ENCODE measurements around the gene COIL. TPM values are rescaled to one million over a fixed set of nuclear protein-coding genes. Genes with fewer than 3 reads are reported as not detected.

Gene COIL
- total and polyA plus RNA-seq, 3 experiments from 2014 or later: 13.4 to 23.5 (median 22.3) TPM

DNA sequence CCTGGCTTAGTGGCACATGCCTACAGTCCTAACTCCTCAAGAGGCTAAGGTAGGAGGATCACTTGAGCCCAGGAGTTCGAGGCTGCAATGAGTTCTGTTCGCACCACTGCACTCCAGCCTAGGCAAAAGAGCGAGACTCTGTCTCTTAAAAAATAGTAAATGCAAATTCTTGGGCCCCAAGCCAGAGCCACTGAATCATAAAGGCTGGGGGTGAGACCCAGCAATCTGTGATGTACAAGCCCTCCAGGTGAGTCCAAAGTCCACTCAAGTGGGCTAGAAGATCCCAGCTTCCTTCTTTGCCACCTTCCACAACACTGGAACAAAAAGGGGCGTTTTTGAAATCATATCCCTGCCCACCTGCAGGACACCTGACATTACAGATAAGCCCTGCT lies 63.9 kb downstream of the COIL start:
- Histone ChIP-seq H3K9me3 (ENCODE audit: low read length) (no peaks in the 10 kb centered on the region), H3K36me3 (ENCODE audit: insufficient read depth, low read length) (peaks cover 62% of the 10 kb centered on the region), H3K4me1 (ENCODE audit: insufficient read depth, low read length) (no peaks in the 10 kb centered on the region), H3K27me3 (ENCODE audit: insufficient read depth, low read length, poor library complexity, severe bottlenecking) (no peaks in the 10 kb centered on the region), H3K27ac (ENCODE audit: low read depth, low read length) (no peak overlapping the region), H3K4me3 (ENCODE audit: low read length) (no peak overlapping the region)
- Mint-ChIP-seq H3K27me3 (no peaks in the 10 kb centered on the region), H3K9me3 (no peaks in the 10 kb centered on the region), H3K4me1 (peaks cover 0 to 12% (median 4%) of the 10 kb centered on the region in 3 donors), H3K36me3 (peaks cover 20 to 97% (median 35%) of the 10 kb centered on the region in 3 donors), H3K4me3 (no peak overlapping the region), H3K27ac (peak overlapping the region in 3 of 8 donors; percentile 58 to 72 (median 58))
- CTCF ChIA-PET: no interaction called here
- no peak for DNase-seq
- POLR2A ChIA-PET: no interaction called here

DNA sequence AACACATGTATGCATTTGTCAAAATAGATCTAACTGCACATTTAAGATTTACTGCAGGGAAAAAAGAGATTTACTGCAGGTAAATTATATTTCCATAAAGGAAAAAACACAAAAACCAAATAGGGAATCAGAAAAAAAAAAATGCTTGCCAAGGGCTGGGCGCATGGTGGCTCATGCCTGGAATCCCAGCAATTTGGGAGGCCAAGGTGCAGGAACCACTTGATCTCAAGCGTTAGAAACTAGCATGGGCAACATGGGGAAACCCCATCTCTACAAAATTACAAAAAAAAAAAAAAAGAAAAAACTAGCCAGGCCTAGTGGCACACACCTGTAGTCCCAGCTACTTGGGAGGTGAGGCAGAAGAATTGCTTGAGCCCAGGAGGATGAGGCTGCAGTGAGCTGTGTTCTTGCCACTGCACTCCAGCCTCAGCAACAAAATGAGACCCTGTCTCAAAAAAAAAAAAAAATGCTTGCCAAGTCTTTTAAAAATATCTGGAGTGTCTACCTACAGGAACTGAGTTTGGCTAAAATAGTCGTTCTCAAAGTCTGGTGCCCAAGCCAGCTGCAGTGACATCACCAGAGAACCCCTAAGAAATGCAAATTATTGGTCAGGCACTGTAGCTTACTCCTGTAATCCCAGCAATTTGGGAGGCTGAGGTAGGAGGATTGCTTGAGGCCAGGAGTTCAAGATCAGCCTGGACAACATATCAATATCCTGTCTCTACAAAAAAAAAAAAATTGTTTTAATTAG lies 64.5 kb downstream of the COIL start:
- peaks cover 20 to 96% (median 35%) of the 10 kb centered on the region in 3 donors for H3K36me3 Mint-ChIP-seq
- no peaks in the 10 kb centered on the region for H3K9me3 ChIP-seq (ENCODE audit: low read length)
- peaks cover 0 to 12% (median 4%) of the 10 kb centered on the region in 3 donors for H3K4me1 Mint-ChIP-seq
- CTCF ChIA-PET: no interaction called here
- POLR2A ChIA-PET: no interaction called here
- no peak for DNase-seq
- no peak overlapping the region for H3K4me3 Mint-ChIP-seq
- H3K4me1 ChIP-seq (ENCODE audit: insufficient read depth, low read length): no peaks in the 10 kb centered on the region
- no peak overlapping the region for H3K27ac Mint-ChIP-seq
- no peak overlapping the region for H3K27ac ChIP-seq (ENCODE audit: low read depth, low read length)
- H3K4me3 ChIP-seq (ENCODE audit: low read length): no peak overlapping the region
- no peaks in the 10 kb centered on the region for H3K27me3 Mint-ChIP-seq
- no peaks in the 10 kb centered on the region for H3K27me3 ChIP-seq (ENCODE audit: insufficient read depth, low read length, poor library complexity, severe bottlenecking)
- H3K9me3 Mint-ChIP-seq: no peaks in the 10 kb centered on the region
- H3K36me3 ChIP-seq (ENCODE audit: insufficient read depth, low read length): peaks cover 56% of the 10 kb centered on the region

- Histone ChIP-seq H3K36me3 (ENCODE audit: insufficient read depth, low read length) (peaks cover 49% of the 10 kb centered on the region), H3K9me3 (ENCODE audit: low read length) (no peaks in the 10 kb centered on the region), H3K27me3 (ENCODE audit: insufficient read depth, low read length, poor library complexity, severe bottlenecking) (no peaks in the 10 kb centered on the region), H3K4me3 (ENCODE audit: low read length) (no peak overlapping the region), H3K4me1 (ENCODE audit: insufficient read depth, low read length) (no peaks in the 10 kb centered on the region), H3K27ac (ENCODE audit: low read depth, low read length) (no peak overlapping the region)
- Mint-ChIP-seq H3K36me3 (peaks cover 15 to 96% (median 33%) of the 10 kb centered on the region in 3 donors), H3K27me3 (no peaks in the 10 kb centered on the region), H3K9me3 (no peaks in the 10 kb centered on the region), H3K27ac (no peak overlapping the region), H3K4me3 (no peak overlapping the region), H3K4me1 (peaks cover 0 to 5% (median 2%) of the 10 kb centered on the region in 3 donors)
- CTCF ChIA-PET: interaction anchor here (1.3 to 1.4 kb wide), 2 partner anchors 43 to 44 kb away, joined by 3 to 7 read pairs; no protein-coding TSS in a partner anchor
- DNase-seq: no peak
- POLR2A ChIA-PET: no interaction called here
Measured at GRCh38 chr17:56894859-56895455, 65.9 kb downstream of the COIL start.

- H3K4me1 Mint-ChIP-seq: peaks cover 0 to 5% (median 2%) of the 10 kb centered on the region in 3 donors
- ChIA-PET POLR2A (no interaction called here), CTCF (interaction anchor here (0.8 to 2.2 kb wide), 5 partner anchors 15 to 74 kb away, joined by 3 to 10 read pairs (median 3); no protein-coding TSS in a partner anchor)
- H3K27me3 Mint-ChIP-seq: no peaks in the 10 kb centered on the region
- H3K27ac Mint-ChIP-seq: no peak overlapping the region
- H3K27ac ChIP-seq (ENCODE audit: low read depth, low read length): no peak overlapping the region
- H3K36me3 ChIP-seq (ENCODE audit: insufficient read depth, low read length): peaks cover 37% of the 10 kb centered on the region
- peaks cover 27 to 95% (median 31%) of the 10 kb centered on the region in 3 donors for H3K36me3 Mint-ChIP-seq
- no peak for DNase-seq
- no peaks in the 10 kb centered on the region for H3K4me1 ChIP-seq (ENCODE audit: insufficient read depth, low read length)
- H3K27me3 ChIP-seq (ENCODE audit: insufficient read depth, low read length, poor library complexity, severe bottlenecking): no peaks in the 10 kb centered on the region
- H3K9me3 ChIP-seq (ENCODE audit: low read length): no peaks in the 10 kb centered on the region
- H3K4me3 ChIP-seq (ENCODE audit: low read length): no peak overlapping the region
- peaks cover 0 to under 1% (median 0%) of the 10 kb centered on the region in 5 donors for H3K9me3 Mint-ChIP-seq
- no peak overlapping the region for H3K4me3 Mint-ChIP-seq
Measured at GRCh38 chr17:56893503-56893902, 67.3 kb downstream of the COIL start.

- H3K36me3 Mint-ChIP-seq: peaks cover 33 to 92% (median 39%) of the 10 kb centered on the region in 3 donors
- no peak overlapping the region for H3K4me3 Mint-ChIP-seq
- DNase-seq: no peak
- Histone ChIP-seq H3K27me3 (ENCODE audit: insufficient read depth, low read length, poor library complexity, severe bottlenecking) (no peaks in the 10 kb centered on the region), H3K4me1 (ENCODE audit: insufficient read depth, low read length) (no peaks in the 10 kb centered on the region), H3K36me3 (ENCODE audit: insufficient read depth, low read length) (peaks cover 28% of the 10 kb centered on the region), H3K9me3 (ENCODE audit: low read length) (peaks cover 3% of the 10 kb centered on the region), H3K4me3 (ENCODE audit: low read length) (no peak overlapping the region), H3K27ac (ENCODE audit: low read depth, low read length) (no peak overlapping the region)
- POLR2A ChIA-PET: no interaction called here
- H3K9me3 Mint-ChIP-seq: peaks cover 0 to 5% (median 3%) of the 10 kb centered on the region in 5 donors
- no peaks in the 10 kb centered on the region for H3K27me3 Mint-ChIP-seq
- CTCF ChIA-PET: interaction anchor here (0.9 to 2.2 kb wide), 6 partner anchors 9 to 113 kb away, joined by 3 to 10 read pairs (median 4); no protein-coding TSS in a partner anchor
- peak overlapping the region in 2 of 8 donors; percentile 30 to 32 for H3K27ac Mint-ChIP-seq
- peaks cover 0 to 5% (median 0%) of the 10 kb centered on the region in 3 donors for H3K4me1 Mint-ChIP-seq
Measured at GRCh38 chr17:56892333-56892732, 68.5 kb downstream of the COIL start.

GRCh38 chr17:56891751-56892150 lies 69.1 kb downstream of the COIL start:
- ChIA-PET POLR2A (no interaction called here), CTCF (interaction anchor here (0.9 to 1.7 kb wide), 5 partner anchors 9 to 112 kb away, joined by 3 to 7 read pairs (median 4); no protein-coding TSS in a partner anchor)
- H3K4me1 Mint-ChIP-seq: peaks cover 0 to 5% (median 0%) of the 10 kb centered on the region in 3 donors

DNA sequence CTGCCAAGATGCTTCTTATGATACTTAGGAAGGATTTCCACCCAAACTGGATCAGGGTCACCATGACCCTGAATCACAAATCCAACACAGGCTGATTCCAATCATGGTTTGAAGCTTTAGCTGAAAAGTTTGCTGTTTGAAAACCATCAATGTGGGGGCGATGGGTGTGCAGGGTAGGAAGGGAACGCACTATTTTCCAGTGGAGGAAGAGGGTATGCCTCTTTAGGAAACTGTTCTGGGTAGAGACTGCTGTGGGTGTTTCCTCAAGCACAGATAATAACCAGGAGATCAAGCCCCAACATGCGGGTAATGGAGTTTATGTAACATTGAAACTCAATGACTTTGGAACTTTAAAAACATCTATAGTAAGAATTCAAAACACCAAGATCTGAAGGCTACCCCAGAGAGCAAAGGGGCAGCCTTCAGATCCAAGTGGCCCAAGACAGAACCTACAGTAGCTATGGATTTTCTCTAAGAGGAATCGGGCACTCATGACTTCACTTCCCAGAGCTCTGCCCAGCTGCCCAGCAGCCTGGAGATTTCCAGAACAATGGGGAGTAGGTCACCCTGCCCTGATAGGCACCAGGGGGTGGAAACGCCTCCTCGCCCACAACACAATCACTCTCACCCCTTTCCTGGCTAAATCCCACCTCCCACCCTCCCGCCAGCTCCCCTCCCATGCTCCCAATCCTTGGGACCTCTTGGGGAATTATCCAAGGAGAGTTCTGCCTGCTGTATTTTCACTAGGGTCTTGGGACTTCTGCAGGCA lies 69.8 kb downstream of the COIL start:
- Histone ChIP-seq H3K4me3 (ENCODE audit: low read length) (no peak overlapping the region), H3K9me3 (ENCODE audit: low read length) (peaks cover 3% of the 10 kb centered on the region), H3K4me1 (ENCODE audit: insufficient read depth, low read length) (no peaks in the 10 kb centered on the region), H3K36me3 (ENCODE audit: insufficient read depth, low read length) (peaks cover 27% of the 10 kb centered on the region), H3K27me3 (ENCODE audit: insufficient read depth, low read length, poor library complexity, severe bottlenecking) (no peaks in the 10 kb centered on the region), H3K27ac (ENCODE audit: low read depth, low read length) (no peak overlapping the region)
- Mint-ChIP-seq H3K36me3 (peaks cover 36 to 91% (median 51%) of the 10 kb centered on the region in 3 donors), H3K27ac (no peak overlapping the region), H3K4me3 (no peak overlapping the region), H3K27me3 (no peaks in the 10 kb centered on the region), H3K4me1 (peaks cover 0 to 5% (median 0%) of the 10 kb centered on the region in 3 donors), H3K9me3 (peaks cover 0 to 8% (median 6%) of the 10 kb centered on the region in 5 donors)
- no peak for DNase-seq
- POLR2A ChIA-PET: no interaction called here
- CTCF ChIA-PET: interaction anchor here (0.7 to 1.5 kb wide), 6 partner anchors 8 to 112 kb away, joined by 3 to 6 read pairs (median 3); partner anchors contain the start of gene TRIM25

More at GRCh38 chr17:56891751-56892150, 69.1 kb downstream of the COIL start:
- Histone ChIP-seq H3K4me3 (ENCODE audit: low read length) (no peak overlapping the region), H3K4me1 (ENCODE audit: insufficient read depth, low read length) (no peaks in the 10 kb centered on the region), H3K27ac (ENCODE audit: low read depth, low read length) (no peak overlapping the region), H3K9me3 (ENCODE audit: low read length) (peaks cover 3% of the 10 kb centered on the region), H3K27me3 (ENCODE audit: insufficient read depth, low read length, poor library complexity, severe bottlenecking) (no peaks in the 10 kb centered on the region), H3K36me3 (ENCODE audit: insufficient read depth, low read length) (peaks cover 28% of the 10 kb centered on the region)
- no peaks in the 10 kb centered on the region for H3K27me3 Mint-ChIP-seq
- H3K36me3 Mint-ChIP-seq: peaks cover 36 to 90% (median 45%) of the 10 kb centered on the region in 3 donors
- DNase-seq: peak; percentile 24 to 64 (median 48)
- H3K27ac Mint-ChIP-seq: no peak overlapping the region
- peaks cover 0 to 8% (median 6%) of the 10 kb centered on the region in 5 donors for H3K9me3 Mint-ChIP-seq
- H3K4me3 Mint-ChIP-seq: no peak overlapping the region
